NT2/D1 (cell line): ENCODE measurements around the gene CCDC71.

Experiments
- SUZ12 ChIP-seq: IDR thresholded peaks from 2 replicates; pipeline ENCODE4 v1.6.1; 2011; ENCODE audit not compliant: insufficient read length, insufficient read depth; ENCODE audit errors: extremely low read depth
- YY1 ChIP-seq: IDR thresholded peaks from 2 replicates; pipeline ENCODE4 v1.6.1; 2011; ENCODE audit not compliant: insufficient read length, insufficient read depth
- ZNF274 ChIP-seq: IDR thresholded peaks from 2 replicates; pipeline ENCODE4 v1.6.1; 2011; ENCODE audit warnings: mild to moderate bottlenecking, low read depth, low read length

GRCh38 chr3:49131576-49131975 is 34.6 kb downstream of the CCDC71 start:
- TF ChIP-seq YY1, result no peak
- no peak for TF ChIP-seq ZNF274
- TF ChIP-seq SUZ12, result no peak
